Activated CD8-positive, alpha-beta memory T cell treated with anti-CD3 and anti-CD28 coated beads for 48 hours (primary cell): ENCODE measurements around the gene HECTD4.
"Not testable (repeated sequence)": the region's sequence is repeated elsewhere in the genome, so short reads cannot be mapped to it uniquely, and the experiment has no call there.

Experiments used
- DNase-seq, 3 experiments: peaks; one replicate each; pipeline ENCODE4 v3.0.0-alpha.2; 2020; ENCODE audit warnings: low read depth in 2 of 3, low spot score in 2 of 3

The HECTD4 gene

GRCh38 chr12:112381883-112382796 is at the start of gene HECTD4:
HECTD4 (minus strand) TSS chr12:112382431; CDS start chr12:112382128, 303 bp downstream.
- DNase-seq = peak; percentile 78 to 93 (median 85)

DNA sequence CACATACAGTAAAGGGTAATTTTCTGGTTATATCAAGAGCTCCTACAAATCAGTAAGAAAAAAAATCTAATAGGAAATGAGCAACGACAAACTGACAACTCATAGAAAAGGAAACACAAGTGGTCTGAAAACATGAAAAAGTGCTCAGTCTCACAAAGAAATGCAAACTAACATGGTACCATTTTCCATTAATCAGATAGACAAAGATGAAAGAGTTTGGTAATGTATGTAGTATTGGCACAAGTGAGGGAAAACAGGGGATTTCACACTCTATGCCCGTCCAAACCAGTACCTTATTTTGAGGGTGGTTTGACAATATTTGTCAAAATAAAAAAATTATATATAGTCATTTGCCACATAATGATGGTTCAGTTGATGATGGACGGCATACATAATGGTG is 49.7 kb upstream of the HECTD4 start:
- DNase-seq = no peak

- no peak for DNase-seq
Observed at GRCh38 chr12:112430929-112431328, 48.7 kb upstream of the HECTD4 start.

GRCh38 chr12:112427760-112428159 is 45.5 kb upstream of the HECTD4 start:
- DNase-seq = no peak

GRCh38 chr12:112425582-112426382 is 43.6 kb upstream of the HECTD4 start:
- no peak for DNase-seq

- no peak for DNase-seq
Observed at GRCh38 chr12:112424126-112424525, 41.9 kb upstream of the HECTD4 start.

- no peak for DNase-seq
Observed at GRCh38 chr12:112422531-112422930, 40.3 kb upstream of the HECTD4 start.

GRCh38 chr12:112421363-112421762 is 39.1 kb upstream of the HECTD4 start:
- no peak for DNase-seq

GRCh38 chr12:112420740-112421139 is 38.5 kb upstream of the HECTD4 start:
- no peak for DNase-seq

DNA sequence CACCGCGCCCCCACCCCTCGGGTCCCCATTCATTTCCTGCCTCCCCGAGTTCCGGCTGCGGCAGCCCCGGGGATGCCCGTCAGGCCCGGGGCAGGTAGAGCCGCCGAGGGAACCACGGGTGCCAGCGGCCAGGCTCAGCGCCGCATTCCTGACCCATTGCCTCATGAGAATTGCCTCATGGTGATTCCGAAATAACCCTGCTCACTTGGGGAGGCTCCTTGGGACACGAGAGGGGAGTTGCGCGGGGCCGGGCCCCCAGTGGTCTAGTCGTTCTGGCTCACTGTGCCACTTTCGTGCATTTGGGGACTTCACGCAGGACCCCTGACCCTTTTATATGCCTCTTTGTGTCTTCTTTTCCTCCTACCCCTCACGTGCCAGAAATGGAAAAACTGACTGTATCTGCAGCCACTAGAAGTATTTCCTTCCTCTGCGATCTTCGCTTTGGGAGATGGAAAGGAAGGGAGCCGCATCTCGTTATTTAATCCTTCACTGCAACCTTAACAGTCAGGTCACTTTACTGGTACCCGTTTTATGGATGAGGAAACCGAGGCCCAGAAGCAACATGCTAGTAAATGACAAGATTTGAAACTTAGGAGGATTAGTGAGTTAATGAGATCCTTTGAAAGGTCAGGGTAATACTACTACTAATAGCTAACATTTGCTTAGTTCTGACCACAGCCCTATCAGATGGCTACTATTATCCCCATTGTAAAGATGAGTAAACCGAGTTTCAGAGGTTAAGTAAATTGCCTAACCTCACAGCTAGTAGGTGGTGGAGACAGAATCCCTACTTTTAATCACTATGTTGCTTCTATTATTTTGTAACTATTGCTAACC is 37.3 kb upstream of the HECTD4 start:
- DNase-seq = no peak

DNA sequence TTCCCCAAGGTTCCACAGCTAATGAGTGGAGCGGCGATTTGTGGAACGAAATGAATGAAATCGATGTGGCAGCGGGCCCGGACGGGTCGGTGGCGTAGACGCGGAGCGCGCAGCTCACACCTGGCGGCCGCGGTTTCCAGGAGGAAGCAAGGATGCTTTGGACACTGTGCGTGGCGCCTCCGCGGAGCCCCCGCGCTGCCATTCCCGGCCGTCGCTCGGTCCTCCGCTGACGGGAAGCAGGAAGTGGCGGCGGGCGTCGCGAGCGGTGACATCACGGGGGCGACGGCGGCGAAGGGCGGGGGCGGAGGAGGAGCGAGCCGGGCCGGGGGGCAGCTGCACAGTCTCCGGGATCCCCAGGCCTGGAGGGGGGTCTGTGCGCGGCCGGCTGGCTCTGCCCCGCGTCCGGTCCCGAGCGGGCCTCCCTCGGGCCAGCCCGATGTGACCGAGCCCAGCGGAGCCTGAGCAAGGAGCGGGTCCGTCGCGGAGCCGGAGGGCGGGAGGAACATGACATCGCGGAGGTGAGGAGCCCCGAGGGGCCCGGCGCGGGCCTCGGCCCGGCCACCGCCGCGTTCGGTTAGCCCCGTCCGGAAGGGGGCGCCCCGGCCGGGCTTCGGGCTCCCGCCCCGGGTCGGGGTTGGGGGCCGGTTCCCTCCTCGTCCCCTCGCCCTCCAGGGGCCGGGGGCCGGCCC is 36.5 kb upstream of the HECTD4 start, which contains the start of gene PTPN11:
TSS of gene PTPN11 (plus strand) at position 340 of the 689 bp plus-strand sequence. CDS start at position 505, 165 bp downstream.
- DNase-seq = peak; percentile 84 to 97 (median 87)

DNA sequence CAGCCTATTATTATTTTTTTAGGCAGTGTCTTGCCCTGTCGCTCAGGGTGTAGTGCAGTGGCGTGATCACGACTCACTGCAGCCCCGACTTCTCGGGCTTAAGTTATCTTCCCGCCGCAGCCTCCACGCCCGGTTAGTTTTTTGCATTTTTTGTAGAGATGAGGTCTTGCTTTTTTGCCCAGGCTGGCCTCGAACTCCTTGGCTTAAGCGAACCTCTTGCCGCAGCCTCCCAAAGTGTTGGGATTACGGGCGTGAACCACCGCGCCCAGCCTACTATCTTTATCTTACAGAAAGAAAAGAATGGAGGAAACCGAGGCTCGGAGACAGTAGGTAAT is 36.0 kb upstream of the HECTD4 start:
- DNase-seq = no peak

GRCh38 chr12:112415457-112415856 is 33.2 kb upstream of the HECTD4 start:
- not testable (repeated sequence) for DNase-seq

GRCh38 chr12:112413855-112414625 is 31.8 kb upstream of the HECTD4 start:
- DNase-seq = no peak

- DNase-seq = no peak
Observed at GRCh38 chr12:112409906-112410244, 27.6 kb upstream of the HECTD4 start.

DNA sequence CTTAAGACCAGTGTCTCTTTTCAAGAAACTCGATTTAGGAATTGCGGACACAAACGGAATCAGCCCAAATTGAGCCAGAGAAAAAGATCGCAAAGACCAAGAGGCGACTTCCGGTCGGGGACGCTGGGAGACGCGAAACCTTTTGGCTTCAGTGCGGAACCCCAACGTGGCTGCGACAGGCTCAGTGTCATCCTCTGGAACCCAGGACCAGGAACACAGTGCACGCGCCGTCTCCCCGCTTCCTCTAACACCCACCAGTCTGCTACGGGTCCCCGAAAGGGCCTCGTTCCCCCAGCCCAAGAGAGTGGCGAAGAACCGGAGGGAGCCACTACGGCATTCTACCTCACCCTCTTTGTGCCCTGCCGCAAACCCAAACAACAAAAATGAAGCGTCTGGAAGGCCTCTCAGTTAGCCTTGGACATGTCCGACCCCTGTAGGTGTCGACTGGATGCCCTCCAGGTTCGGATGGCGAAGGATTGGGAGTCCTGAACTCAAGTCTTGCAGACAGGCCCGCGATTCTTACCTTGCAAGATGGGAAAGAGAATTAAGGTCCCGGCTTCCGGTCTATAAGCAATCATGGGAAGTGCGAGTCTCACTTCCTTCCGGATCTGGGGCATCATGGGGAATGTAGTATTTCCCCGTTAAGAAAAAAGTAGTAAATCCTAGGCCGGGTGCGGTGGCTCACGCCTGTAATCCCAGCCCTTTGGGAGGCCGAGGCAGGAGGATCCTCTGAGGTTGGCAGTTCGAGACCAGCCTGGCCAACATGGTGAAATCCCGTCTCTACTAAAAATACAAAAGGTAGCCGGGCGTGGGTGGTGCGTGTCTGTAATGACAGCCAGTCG is 27.1 kb upstream of the HECTD4 start, which contains the start of gene RPL6:
TSS of gene RPL6 (minus strand) at position 542 of the 842 bp plus-strand sequence. CDS start 949 bp downstream, outside the sequence.
- DNase-seq = peak; percentile 47 to 61 (median 60)

GRCh38 chr12:112408621-112409020 is 26.4 kb upstream of the HECTD4 start:
- no peak for DNase-seq

DNA sequence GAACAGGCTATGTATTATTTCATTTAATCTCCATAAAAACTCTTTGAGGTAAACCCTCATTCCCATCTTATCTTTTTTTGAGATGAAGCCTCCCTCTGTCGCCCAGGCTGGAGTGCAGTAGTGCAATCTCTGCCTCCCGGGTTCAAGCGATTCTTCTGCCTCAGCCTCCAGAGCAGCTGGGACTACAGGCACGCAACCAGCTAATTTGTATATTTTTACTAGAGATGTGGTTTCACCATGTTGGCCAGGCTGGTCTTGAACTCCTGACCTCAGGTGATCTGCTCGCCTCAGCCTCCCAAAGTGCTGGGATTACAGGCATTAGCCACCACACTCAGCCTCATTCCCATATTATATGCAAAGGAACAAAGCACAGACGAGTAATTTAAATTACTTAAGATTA is 25.5 kb upstream of the HECTD4 start:
- not testable (repeated sequence) for DNase-seq
